T-helper 2 cell treated with Interferon-gamma antibody and Interleukin-4, amounts not matched to agents 100 ng/mL and 5 ng/mL, for 36 hours (primary cell): ENCODE data around the gene ACBD4. TPM values are rescaled to one million over a fixed set of nuclear protein-coding genes. Genes with fewer than 3 reads are reported as not detected.

Source experiments
- intact Hi-C: fragments of 100-400 bp; cut with micrococcal nuclease; formaldehyde crosslinking; loops from one replicate; pipeline ENCODE4 v1.15.1; 2023
- total RNA-seq: library from RNA; stranded (reverse); gene quantifications from 2 replicates; pipeline ENCODE4 v1.2.3, GENCODE V29; 2022

The ACBD4 gene
- total RNA-seq, 1 donor from 2014 or later, result 15.2 TPM

- intact Hi-C loops, result loop anchor here (2.0 to 5.0 kb wide), 2 partner anchors 24 to 98 kb away; no protein-coding TSS in a partner anchor
Measured at GRCh38 chr17:45149037-45149668, 13.7 kb downstream of the ACBD4 start.

- intact Hi-C loops, result loop anchor here (2.0 to 5.0 kb wide), 3 partner anchors 23 to 97 kb away; no protein-coding TSS in a partner anchor
Measured at GRCh38 chr17:45149669-45150664, 14.5 kb downstream of the ACBD4 start.

- intact Hi-C loops, result loop anchor here (5.0 kb wide), 1 partner anchor 46 kb away; no protein-coding TSS in a partner anchor
Measured at GRCh38 chr17:45150911-45151809, 15.7 kb downstream of the ACBD4 start.

- intact Hi-C loops, result no loop called here
Measured at GRCh38 chr17:45155029-45155428, 19.5 kb downstream of the ACBD4 start.

GRCh38 chr17:45155483-45155882, 20.0 kb downstream of the ACBD4 start:
- intact Hi-C loops, result no loop called here

GRCh38 chr17:45156242-45156641, 20.8 kb downstream of the ACBD4 start:
- intact Hi-C loops, result no loop called here

GRCh38 chr17:45160447-45161287, 25.2 kb downstream of the ACBD4 start:
- intact Hi-C loops, result loop anchor here (1.0 to 2.0 kb wide), 7 partner anchors 12 to 156 kb away; partner anchors contain the start of genes ACBD4, HEXIM1, MAP3K14 and NMT1

GRCh38 chr17:45161288-45162024, 26.0 kb downstream of the ACBD4 start, which contains the start of gene HEXIM2:
Gene HEXIM2, plus strand, starts transcription at chr17:45161875. Its CDS starts 919 bp downstream, at chr17:45162794.
- intact Hi-C loops, result loop anchor here (1.0 to 2.0 kb wide), 7 partner anchors 13 to 155 kb away; partner anchors contain the start of genes ACBD4, HEXIM1, MAP3K14 and NMT1

GRCh38 chr17:45162025-45162687, 26.7 kb downstream of the ACBD4 start:
- intact Hi-C loops, result no loop called here

GRCh38 chr17:45164734-45165269, 29.3 kb downstream of the ACBD4 start:
- intact Hi-C loops, result no loop called here

- intact Hi-C loops, result no loop called here
Measured at GRCh38 chr17:45168991-45169752, 33.7 kb downstream of the ACBD4 start.

- intact Hi-C loops, result no loop called here
Measured at GRCh38 chr17:45170280-45170930, 34.9 kb downstream of the ACBD4 start.

- intact Hi-C loops, result no loop called here
Measured at GRCh38 chr17:45170931-45171337, 35.4 kb downstream of the ACBD4 start.

- intact Hi-C loops, result loop anchor here (2.0 kb wide), 1 partner anchor 23 kb away; the partner anchor contains the start of gene HEXIM1
Measured at GRCh38 chr17:45171338-45172231, 36.1 kb downstream of the ACBD4 start.

- intact Hi-C loops, result loop anchor here (2.0 kb wide), 1 partner anchor 23 kb away; the partner anchor contains the start of gene HEXIM1
Measured at GRCh38 chr17:45172232-45172540, 36.7 kb downstream of the ACBD4 start.
